GM10266 (cell line): ENCODE results near the gene GUCY2F.

Source experiments
- DNase-seq: peaks from one replicate; pipeline ENCODE4 v3.0.0; 2012; ENCODE audit errors: extremely low spot score
- CTCF ChIP-seq: IDR thresholded peaks from 2 replicates; pipeline ENCODE4 v1.5.1; 2012; ENCODE audit warnings: mild to moderate bottlenecking, low read depth; ENCODE audit not compliant: control insufficient read depth, insufficient read depth; ENCODE audit errors: missing control alignments

The GUCY2F gene

DNA sequence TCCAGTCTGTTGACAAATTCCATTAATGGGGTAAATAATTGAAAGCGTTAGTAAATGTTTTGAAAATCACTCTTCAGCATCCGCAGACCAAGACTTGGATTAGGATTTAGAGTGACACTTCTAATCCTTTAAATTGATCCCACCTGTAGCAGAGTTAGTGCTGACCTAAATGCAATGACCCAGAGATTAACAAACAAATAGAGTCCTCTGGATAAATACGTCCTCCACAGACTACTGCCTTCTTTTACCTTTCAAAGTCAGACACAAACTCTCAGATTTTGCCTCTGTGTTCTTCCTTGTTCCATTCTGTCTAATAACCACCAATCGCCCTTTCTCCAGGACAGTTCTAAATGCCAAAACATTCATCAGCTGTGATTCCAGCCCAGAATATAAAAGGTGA, at the start of gene GUCY2F:
TSS of gene GUCY2F (minus strand) at position 101 of the 400 bp plus-strand sequence. CDS start 6,150 bp downstream, outside the sequence.
- DNase-seq: no peak
- TF ChIP-seq CTCF: no peak

GRCh38 chrX:109519001-109519400, 37.1 kb upstream of the GUCY2F start:
- no peak for DNase-seq
- no peak for TF ChIP-seq CTCF

GRCh38 chrX:109511113-109511512, 29.2 kb upstream of the GUCY2F start:
- no peak for DNase-seq
- TF ChIP-seq CTCF: no peak

DNA sequence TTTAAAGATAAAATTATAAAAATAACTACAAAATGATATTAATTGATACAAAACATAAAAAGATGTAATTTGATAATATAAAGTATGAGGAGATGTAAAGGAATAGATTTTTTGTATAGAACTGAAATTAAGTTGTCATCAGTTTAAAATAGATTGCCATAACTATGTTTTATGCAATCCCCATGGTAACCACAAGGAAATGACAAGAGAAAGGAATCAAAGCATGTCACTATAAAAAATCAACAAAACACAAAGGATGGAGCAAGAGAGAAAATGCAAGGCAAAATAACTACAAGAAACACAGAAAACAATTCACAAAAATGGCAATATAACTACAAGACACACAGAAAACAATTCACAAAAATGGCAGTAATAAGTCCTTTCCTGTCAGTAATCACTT, 27.0 kb upstream of the GUCY2F start:
- no peak for TF ChIP-seq CTCF
- no peak for DNase-seq

DNA sequence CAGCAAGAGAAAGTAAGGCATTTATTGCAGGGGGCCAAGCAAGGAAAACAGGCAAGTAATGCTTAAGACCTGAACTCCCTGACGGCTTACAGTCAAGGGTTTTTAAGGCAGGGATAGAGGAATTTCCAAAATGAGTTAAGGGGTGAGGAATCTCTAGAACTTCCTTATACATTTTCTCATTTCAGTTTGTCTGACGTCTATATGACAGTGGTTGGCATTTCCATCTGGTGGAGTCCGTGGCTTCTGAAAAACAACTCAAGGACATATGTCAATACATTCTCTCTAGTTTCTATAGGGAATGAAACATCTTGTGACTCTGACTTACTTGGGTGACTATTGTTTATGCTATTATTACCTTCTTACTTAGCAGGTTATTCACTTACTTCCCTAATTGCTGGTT, 19.3 kb upstream of the GUCY2F start:
- DNase-seq: no peak
- no peak for TF ChIP-seq CTCF

DNA sequence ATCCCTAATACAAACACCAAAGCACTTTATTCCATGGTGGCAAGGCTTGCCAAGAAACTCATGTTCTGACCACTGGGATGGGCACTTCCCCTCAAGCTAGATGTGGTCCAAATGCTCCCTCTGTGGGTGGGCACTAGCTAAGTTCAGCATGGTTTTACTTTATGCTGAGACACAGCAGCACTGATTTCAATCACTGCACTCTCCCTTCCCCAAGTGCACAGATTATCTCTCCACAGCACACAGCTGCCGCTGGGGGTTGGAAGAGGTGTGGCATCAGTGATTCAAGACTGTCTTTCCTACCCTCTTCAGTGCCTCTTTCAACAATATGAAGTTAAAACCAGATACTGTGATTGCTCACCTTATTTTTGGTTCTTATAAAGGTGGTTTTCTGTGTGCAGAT, 16.5 kb upstream of the GUCY2F start:
- TF ChIP-seq CTCF: no peak

DNA sequence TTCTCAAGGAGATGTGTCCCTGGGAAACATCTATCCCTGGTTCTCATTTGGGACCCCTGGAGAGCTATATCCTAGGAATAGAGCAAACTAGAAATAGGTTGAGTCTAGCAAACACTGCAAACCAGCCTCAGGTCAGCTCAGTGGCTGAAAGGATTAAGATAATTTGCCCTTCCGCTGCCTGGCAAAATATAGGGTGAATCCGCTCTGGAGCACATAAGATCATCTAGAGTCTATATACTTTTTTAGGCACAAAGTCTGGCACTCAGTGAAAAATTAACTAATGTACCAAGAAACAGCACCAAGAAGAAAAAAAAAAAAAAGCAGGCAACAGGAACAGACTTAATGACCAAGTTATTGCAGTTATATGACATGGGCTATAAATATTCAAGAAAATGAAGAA, 7.3 kb upstream of the GUCY2F start:
- DNase-seq: no peak
- no peak for TF ChIP-seq CTCF

More for the DNA sequence above, 16.5 kb upstream of the GUCY2F start:
- no peak for DNase-seq
